GM18505 (cell line): Measurements from ENCODE around the gene CCDC106.

Experiments used
- ATAC-seq: cut with Tn5 transposase; IDR thresholded peaks from one replicate; pipeline ENCODE4 v1.9.1; 2021; ENCODE audit not compliant: unreplicated experiment
- POLR2A ChIP-seq: IDR thresholded peaks from 4 replicates; pipeline ENCODE4 v1.6.1; 2011; ENCODE audit warnings: borderline replicate concordance; ENCODE audit not compliant: insufficient read depth, insufficient read length; ENCODE audit errors: extremely low read depth

Gene CCDC106

GRCh38 chr19:55686311-55687050 lies 38.5 kb downstream of the CCDC106 start:
- ATAC-seq = no peak
- TF ChIP-seq POLR2A = no peak

GRCh38 chr19:55687281-55688201 lies 39.5 kb downstream of the CCDC106 start:
- no peak for TF ChIP-seq POLR2A
- ATAC-seq = no peak

GRCh38 chr19:55688422-55689218 lies 40.6 kb downstream of the CCDC106 start:
- no peak for ATAC-seq
- TF ChIP-seq POLR2A = no peak

GRCh38 chr19:55689411-55690108 lies 41.5 kb downstream of the CCDC106 start:
- TF ChIP-seq POLR2A = no peak

GRCh38 chr19:55690109-55690768 lies 42.2 kb downstream of the CCDC106 start:
- TF ChIP-seq POLR2A = no peak
- no peak for ATAC-seq

More at GRCh38 chr19:55689411-55690108, 41.5 kb downstream of the CCDC106 start:
- no peak for ATAC-seq

GRCh38 chr19:55690769-55691545 lies 42.9 kb downstream of the CCDC106 start:
- TF ChIP-seq POLR2A = no peak
- ATAC-seq = no peak

GRCh38 chr19:55691561-55692481 lies 43.8 kb downstream of the CCDC106 start:
- no peak for ATAC-seq
- no peak for TF ChIP-seq POLR2A

GRCh38 chr19:55692681-55693081 lies 44.7 kb downstream of the CCDC106 start:
- no peak for TF ChIP-seq POLR2A
- ATAC-seq = no peak

GRCh38 chr19:55693336-55693974 lies 45.4 kb downstream of the CCDC106 start:
- no peak for ATAC-seq
- TF ChIP-seq POLR2A = no peak

- no peak for ATAC-seq
- TF ChIP-seq POLR2A = no peak
Observed at GRCh38 chr19:55694241-55694655, 46.2 kb downstream of the CCDC106 start.
